GM19468 (cell line): ENCODE measurements around the gene HNRNPR.
"Not testable (repeated sequence)": the region's sequence is repeated elsewhere in the genome, so short reads cannot be mapped to it uniquely, and the experiment has no call there.

Source experiments
- ATAC-seq: cut with Tn5 transposase; IDR thresholded peaks from one replicate; pipeline ENCODE4 v1.9.1; 2021; ENCODE audit warnings: mild to moderate bottlenecking, moderate library complexity, moderate number of reproducible peaks; ENCODE audit not compliant: unreplicated experiment; ENCODE audit errors: extremely low read depth

Gene HNRNPR

GRCh38 chr1:23337869-23338268 is 6.2 kb downstream of the HNRNPR start:
- no peak for ATAC-seq

GRCh38 chr1:23331713-23332112 is 12.4 kb downstream of the HNRNPR start:
- no peak for ATAC-seq

- no peak for ATAC-seq
Observed at GRCh38 chr1:23330846-23331245, 13.2 kb downstream of the HNRNPR start.

- no peak for ATAC-seq
Observed at GRCh38 chr1:23325393-23325792, 18.7 kb downstream of the HNRNPR start.

GRCh38 chr1:23322770-23323169 is 21.3 kb downstream of the HNRNPR start:
- no peak for ATAC-seq

- ATAC-seq: not testable (repeated sequence)
Observed at GRCh38 chr1:23310280-23310679, 33.8 kb downstream of the HNRNPR start.

GRCh38 chr1:23304140-23304620 is 39.9 kb downstream of the HNRNPR start:
- ATAC-seq: no peak

- no peak for ATAC-seq
Observed at GRCh38 chr1:23303524-23303923, 40.6 kb downstream of the HNRNPR start.

GRCh38 chr1:23296931-23297330 is 47.2 kb downstream of the HNRNPR start:
- ATAC-seq: no peak

GRCh38 chr1:23291706-23292105 is 52.4 kb downstream of the HNRNPR start:
- no peak for ATAC-seq

GRCh38 chr1:23290836-23291565 is 53.1 kb downstream of the HNRNPR start:
- ATAC-seq: no peak

- no peak for ATAC-seq
Observed at GRCh38 chr1:23288671-23289070, 55.4 kb downstream of the HNRNPR start.

- ATAC-seq: no peak
Observed at GRCh38 chr1:23288201-23288600, 55.9 kb downstream of the HNRNPR start.

- ATAC-seq: no peak
Observed at GRCh38 chr1:23286401-23286800, 57.7 kb downstream of the HNRNPR start.

- ATAC-seq: no peak
Observed at GRCh38 chr1:23283667-23284602, 60.1 kb downstream of the HNRNPR start.

- ATAC-seq: no peak
Observed at GRCh38 chr1:23282957-23283356, 61.1 kb downstream of the HNRNPR start.

- no peak for ATAC-seq
Observed at GRCh38 chr1:23278717-23279116, 65.4 kb downstream of the HNRNPR start.

- ATAC-seq: no peak
Observed at GRCh38 chr1:23276531-23276930, 67.6 kb downstream of the HNRNPR start.

- no peak for ATAC-seq
Observed at GRCh38 chr1:23274134-23274505, 70.0 kb downstream of the HNRNPR start.

GRCh38 chr1:23273450-23274133 is 70.5 kb downstream of the HNRNPR start:
- no peak for ATAC-seq
